ENCODE measurements around the gene SMIM7.
"Not testable (repeated sequence)": the region's sequence is repeated elsewhere in the genome, so short reads cannot be mapped to it uniquely, and the experiment has no call there.

The SMIM7 gene

DNA sequence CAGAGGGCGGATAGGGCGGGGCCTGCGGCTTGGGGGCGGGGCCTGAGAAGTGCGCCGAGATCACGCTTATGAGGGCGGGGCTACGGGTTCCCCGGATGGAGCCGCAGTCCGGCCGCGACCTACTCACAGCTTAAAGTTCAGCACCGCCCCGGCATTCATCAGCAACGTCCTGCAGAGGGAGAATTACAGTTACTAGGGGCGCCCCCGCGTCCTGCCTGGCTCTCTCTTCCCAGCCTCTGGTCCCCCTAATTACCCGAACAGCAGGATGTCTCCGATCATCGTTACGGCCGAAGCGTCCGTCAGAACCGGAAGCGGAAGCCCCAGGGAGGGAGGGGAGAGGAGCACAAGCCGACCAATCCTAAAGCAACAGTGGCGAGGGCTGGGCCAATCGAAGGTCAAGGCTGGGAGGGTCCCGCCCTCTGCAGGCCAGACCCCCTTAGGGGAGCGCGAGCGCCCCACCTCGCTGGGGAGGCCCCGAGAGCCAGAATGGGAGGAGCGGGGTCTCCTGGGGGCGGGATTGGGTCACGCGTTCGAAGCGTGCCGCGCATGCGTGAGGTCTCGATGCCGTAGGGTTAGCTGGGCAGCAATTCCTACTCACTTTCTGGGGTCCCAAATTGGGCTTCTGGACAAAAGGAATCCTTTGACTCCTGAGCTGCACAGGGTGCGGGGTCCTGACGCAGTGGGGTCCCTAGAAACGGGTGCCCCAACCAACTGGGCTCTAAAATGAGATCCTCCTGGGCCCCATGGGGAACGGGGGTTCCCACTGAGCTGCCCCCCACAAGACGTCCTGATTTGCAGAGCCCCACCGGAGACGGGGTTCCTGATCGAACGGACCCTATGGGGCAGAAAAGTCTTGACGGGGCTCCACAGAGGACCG is at the start of gene SMIM7:
SMIM7 (minus strand) TSS at position 313 of the 877 bp plus-strand sequence; CDS start at position 279, 34 bp downstream.
- DNase-seq (ENCODE audit: low read depth in 2 of 2) = peak; percentile 96 to 97

DNA sequence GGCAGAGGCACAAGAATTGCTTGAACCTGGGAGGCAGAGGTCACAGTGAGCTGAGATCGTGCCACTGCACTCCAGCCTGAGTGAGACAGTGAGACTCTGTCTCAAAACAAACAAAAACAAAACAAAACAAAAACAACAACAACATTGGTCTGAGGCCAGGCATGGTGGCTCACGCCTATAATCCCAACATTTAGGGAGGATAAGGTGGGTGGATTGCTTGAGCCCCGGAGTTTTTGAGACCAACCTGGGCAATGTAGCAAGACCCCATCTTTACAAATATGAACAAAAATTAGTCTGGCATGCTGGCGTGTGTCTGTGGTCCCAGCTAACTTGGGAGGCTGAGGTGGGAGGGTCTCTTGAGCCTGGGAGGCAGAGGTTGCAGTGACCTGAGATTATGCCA is 43.7 kb upstream of the SMIM7 start:
- no peak for DNase-seq (ENCODE audit: low read depth in 2 of 2)

GRCh38 chr19:16702123-16702522 is 42.2 kb upstream of the SMIM7 start:
- no peak for DNase-seq (ENCODE audit: low read depth in 2 of 2)

GRCh38 chr19:16698914-16699313 is 39.0 kb upstream of the SMIM7 start:
- no peak for DNase-seq (ENCODE audit: low read depth in 2 of 2)

GRCh38 chr19:16688084-16688483 is 28.1 kb upstream of the SMIM7 start:
- no peak for DNase-seq (ENCODE audit: low read depth in 2 of 2)

GRCh38 chr19:16684216-16684615 is 24.3 kb upstream of the SMIM7 start:
- DNase-seq (ENCODE audit: low read depth in 2 of 2) = no peak

GRCh38 chr19:16682539-16682938 is 22.6 kb upstream of the SMIM7 start:
- no peak for DNase-seq (ENCODE audit: low read depth in 2 of 2)

GRCh38 chr19:16679811-16680210 is 19.9 kb upstream of the SMIM7 start:
- no peak for DNase-seq (ENCODE audit: low read depth in 2 of 2)

DNA sequence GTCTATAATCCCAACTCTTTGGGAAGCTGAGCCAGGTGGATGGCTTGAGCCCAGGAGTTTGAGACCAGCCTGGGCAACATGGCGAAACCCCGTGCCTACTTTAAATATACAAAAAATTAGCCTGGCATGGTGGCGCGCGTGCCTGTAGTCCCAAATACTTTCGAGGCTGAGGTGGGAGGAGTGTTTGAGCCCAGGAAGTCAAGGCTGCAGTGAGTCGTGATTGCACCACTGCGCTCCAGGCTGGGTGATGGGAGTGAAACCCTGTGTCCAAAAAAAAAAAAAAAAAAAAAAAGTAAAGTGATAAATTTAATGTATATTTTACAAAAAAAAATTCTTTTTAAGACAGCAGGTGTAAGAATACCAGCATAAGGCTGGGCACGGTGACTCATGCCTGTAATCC is 18.6 kb upstream of the SMIM7 start:
- DNase-seq (ENCODE audit: low read depth in 2 of 2) = no peak

DNA sequence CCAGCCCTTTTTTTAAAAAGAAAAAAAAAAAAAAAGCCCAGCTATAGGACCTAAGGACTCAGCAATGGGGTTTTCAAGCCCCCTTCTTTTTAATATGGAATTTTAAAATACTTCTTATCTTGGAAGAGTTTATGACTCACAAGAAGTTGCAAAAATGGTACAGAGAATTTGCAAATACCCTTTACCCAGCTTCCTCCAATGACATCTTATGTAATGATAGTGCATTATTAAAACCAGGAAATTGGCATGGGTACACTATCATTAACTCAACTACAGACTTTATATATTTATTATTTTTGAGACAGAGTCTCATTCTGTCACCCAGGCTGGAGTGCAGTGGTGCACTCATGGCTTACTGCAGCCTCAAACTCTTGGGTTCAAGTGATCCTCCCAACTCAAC is 17.1 kb upstream of the SMIM7 start:
- DNase-seq (ENCODE audit: low read depth in 2 of 2) = no peak

GRCh38 chr19:16676101-16676798 is 16.3 kb upstream of the SMIM7 start:
- no peak for DNase-seq (ENCODE audit: low read depth in 2 of 2)

DNA sequence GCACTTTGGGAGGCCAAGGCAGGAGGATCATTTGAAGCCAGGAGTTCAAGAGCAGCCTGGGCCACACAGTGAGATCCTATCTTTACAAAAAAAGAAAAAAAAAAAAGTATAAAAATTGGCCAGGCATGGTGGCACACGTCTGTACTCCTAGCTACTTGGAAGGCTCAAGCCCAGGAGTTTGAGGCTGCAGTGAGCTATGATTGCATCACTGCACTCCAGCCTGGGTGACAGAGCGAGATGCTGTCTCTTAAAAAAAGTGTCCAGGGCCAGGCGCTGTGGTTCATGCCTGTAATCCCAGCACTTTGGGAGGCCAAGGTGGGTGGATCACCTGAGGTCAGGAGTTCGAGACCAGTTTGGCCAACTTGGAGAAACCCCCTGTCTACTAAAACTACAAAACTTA is 13.9 kb upstream of the SMIM7 start:
- DNase-seq (ENCODE audit: low read depth in 2 of 2) = not testable (repeated sequence)

DNA sequence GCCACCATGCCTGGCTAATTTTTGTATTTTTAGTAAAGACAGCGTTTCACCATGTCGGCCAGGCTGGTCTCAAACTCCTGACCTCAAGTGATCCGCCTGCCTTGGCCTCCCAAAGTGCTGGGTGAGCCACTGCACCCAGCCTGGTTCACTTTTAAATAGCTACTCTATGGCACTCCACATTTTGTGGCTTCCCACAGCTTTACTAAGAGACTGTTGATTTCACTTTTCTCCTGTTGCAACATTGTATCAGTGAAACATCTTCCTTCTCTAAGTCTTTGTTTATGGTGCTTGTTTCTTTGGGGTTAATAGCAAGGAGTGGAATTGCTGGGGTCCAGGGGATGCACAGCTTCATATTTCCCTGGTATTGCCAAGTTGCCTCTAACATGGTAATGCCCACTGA is 13.3 kb upstream of the SMIM7 start:
- no peak for DNase-seq (ENCODE audit: low read depth in 2 of 2)

- no peak for DNase-seq (ENCODE audit: low read depth in 2 of 2)
Measured at GRCh38 chr19:16671652-16672274, 11.8 kb upstream of the SMIM7 start.

DNA sequence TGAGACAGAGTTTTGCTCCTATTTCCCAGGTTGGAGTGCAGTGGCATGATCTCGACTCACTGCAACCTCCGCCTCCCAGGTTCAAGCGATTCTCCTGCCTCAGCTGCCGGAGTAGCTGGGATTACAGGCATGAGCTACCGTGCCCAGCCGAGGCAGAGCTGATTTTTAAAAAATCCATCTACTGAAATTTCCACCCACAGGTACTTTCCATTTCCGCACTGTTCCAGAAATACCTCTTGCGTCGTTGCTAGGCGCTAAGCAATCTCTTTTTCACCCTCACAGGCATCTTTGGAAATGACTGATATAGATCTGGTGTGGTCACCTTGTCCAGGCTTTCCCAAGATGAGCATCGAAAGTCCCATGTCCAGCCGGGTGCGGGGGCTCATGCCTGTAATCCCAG is 10.3 kb upstream of the SMIM7 start:
- no peak for DNase-seq (ENCODE audit: low read depth in 2 of 2)

DNA sequence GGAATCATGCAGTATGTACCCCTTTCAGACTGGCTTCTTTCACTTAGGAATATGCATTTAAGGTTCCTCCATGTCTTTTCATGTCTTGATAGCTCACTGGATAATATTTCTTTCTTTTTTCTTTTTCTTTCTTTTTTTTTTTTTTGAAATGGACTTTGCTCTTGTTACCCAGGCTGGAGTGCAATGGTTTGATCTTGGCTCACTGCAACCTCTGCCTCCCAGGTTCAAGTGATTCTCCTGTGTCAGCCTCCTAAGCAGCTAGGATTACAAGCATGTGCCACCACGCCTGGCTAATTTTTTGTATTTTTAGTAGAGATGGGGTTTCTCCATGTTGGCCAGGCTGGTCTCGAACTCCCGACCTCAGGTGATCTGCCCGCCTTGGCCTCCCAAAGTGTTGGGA is 8.8 kb upstream of the SMIM7 start:
- not testable (repeated sequence) for DNase-seq (ENCODE audit: low read depth in 2 of 2)

DNA sequence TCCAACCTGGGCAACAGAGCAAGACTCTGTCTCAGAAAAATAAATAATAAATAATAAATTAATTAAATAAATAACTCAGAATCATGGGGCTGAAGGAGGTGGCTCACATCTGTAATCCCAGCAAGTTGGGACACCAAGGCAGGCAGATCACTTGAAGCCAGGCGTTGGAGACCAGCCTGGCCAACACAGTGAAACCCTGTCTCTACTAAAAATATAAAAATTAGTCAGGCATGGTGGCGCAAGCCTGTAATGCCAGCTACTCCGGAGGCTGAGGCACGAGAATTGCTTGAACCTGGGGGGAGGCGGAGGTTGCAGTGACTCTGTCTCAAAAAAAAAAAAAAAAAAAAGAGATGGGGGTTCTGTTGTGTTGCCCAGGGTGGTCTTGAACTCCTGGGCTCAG is 8.2 kb upstream of the SMIM7 start:
- no peak for DNase-seq (ENCODE audit: low read depth in 2 of 2)

GRCh38 chr19:16661480-16662034 is 1.6 kb upstream of the SMIM7 start:
- DNase-seq (ENCODE audit: low read depth in 2 of 2) = peak in 1 of 2 experiments; percentile 1

GRCh38 chr19:16660763-16661479 is 977 bp upstream of the SMIM7 start, which contains the start of gene TMEM38A:
TSS of gene TMEM38A (plus strand) at chr19:16661139. CDS start at chr19:16661218, 79 bp downstream.
- DNase-seq (ENCODE audit: low read depth in 2 of 2) = peak in 1 of 2 experiments; percentile 17

GRCh38 chr19:16659464-16659831 is 496 bp downstream of the SMIM7 start:
- no peak for DNase-seq (ENCODE audit: low read depth in 2 of 2)

GRCh38 chr19:16657384-16657783 is 2.6 kb downstream of the SMIM7 start:
- no peak for DNase-seq (ENCODE audit: low read depth in 2 of 2)

GRCh38 chr19:16655727-16656126 is 4.2 kb downstream of the SMIM7 start:
- DNase-seq (ENCODE audit: low read depth in 2 of 2) = no peak

Data from stimulated activated CD4-positive, alpha-beta T cell treated with anti-CD3 and anti-CD28 coated beads, Interleukin-12 subunit alpha, Interleukin-12 subunit beta, amount 100 ng/mL, for 24 hours (primary cell).